HG02884 (cell line): ENCODE data around the gene ZFR.
A peak's percentile ranks its signal among the peaks of the same experiment; 100 is the strongest.
"Not testable (repeated sequence)": the region's sequence is repeated elsewhere in the genome, so short reads cannot be mapped to it uniquely, and the experiment has no call there.

Source experiments
- ATAC-seq: cut with Tn5 transposase; IDR thresholded peaks from one replicate; pipeline ENCODE4 v1.9.1; 2021; ENCODE audit warnings: mild to moderate bottlenecking, moderate library complexity; ENCODE audit not compliant: unreplicated experiment

ZFR gene

GRCh38 chr5:32325062-32325461, 119.5 kb downstream of the ZFR start:
- ATAC-seq: peak; percentile 67

GRCh38 chr5:32323741-32324140, 120.8 kb downstream of the ZFR start:
- no peak for ATAC-seq

- no peak for ATAC-seq
Measured at GRCh38 chr5:32322882-32323281, 121.7 kb downstream of the ZFR start.

GRCh38 chr5:32321787-32322186, 122.8 kb downstream of the ZFR start:
- not testable (repeated sequence) for ATAC-seq

- no peak for ATAC-seq
Measured at GRCh38 chr5:32320576-32320975, 124.0 kb downstream of the ZFR start.

GRCh38 chr5:32319926-32320543, 124.5 kb downstream of the ZFR start:
- no peak for ATAC-seq

GRCh38 chr5:32319392-32319791, 125.1 kb downstream of the ZFR start:
- ATAC-seq: no peak

- no peak for ATAC-seq
Measured at GRCh38 chr5:32317041-32317440, 127.5 kb downstream of the ZFR start.

GRCh38 chr5:32315221-32316014, 129.1 kb downstream of the ZFR start:
- ATAC-seq: no peak

GRCh38 chr5:32314658-32315057, 129.9 kb downstream of the ZFR start:
- ATAC-seq: no peak

GRCh38 chr5:32314152-32314488, 130.4 kb downstream of the ZFR start:
- not testable (repeated sequence) for ATAC-seq

GRCh38 chr5:32312595-32313332, 131.8 kb downstream of the ZFR start, which contains the start of gene MTMR12:
Gene MTMR12 (minus strand): TSS chr5:32312939. CDS start chr5:32312838, 101 bp downstream.
- ATAC-seq: peak; percentile 92

- peak; percentile 24 for ATAC-seq
Measured at GRCh38 chr5:32312197-32312594, 132.3 kb downstream of the ZFR start.

GRCh38 chr5:32311404-32312196, 132.9 kb downstream of the ZFR start:
- ATAC-seq: no peak

GRCh38 chr5:32309761-32310160, 134.8 kb downstream of the ZFR start:
- ATAC-seq: no peak

- no peak for ATAC-seq
Measured at GRCh38 chr5:32308946-32309345, 135.6 kb downstream of the ZFR start.

- no peak for ATAC-seq
Measured at GRCh38 chr5:32307769-32308194, 136.8 kb downstream of the ZFR start.

GRCh38 chr5:32304622-32305021, 139.9 kb downstream of the ZFR start:
- no peak for ATAC-seq
